Uterus (tissue), 2 donors: ENCODE data around the gene KLHL30.

ENCODE experiments used
- POLR2A ChIP-seq, 2 donors: fragments of 450-650 bp; IDR thresholded peaks; one replicate each; pipeline ENCODE4 v1.6.1; 2016; ENCODE audit warnings: antibody characterized with exemption in 2 of 2, mild to moderate bottlenecking in 1 of 2, moderate library complexity in 1 of 2
- TF ChIP-seq, protein P1 (sequence below), 4 experiments: fragments of 200-600 bp in 2 of 4; fragments of 450-650 bp in 2 of 4; sonication (generic) in 2 of 4; IDR thresholded peaks; one replicate each; pipeline ENCODE4 v1.5.1; 2016 to 2019; ENCODE audit warnings: antibody characterized with exemption in 4 of 4, mild to moderate bottlenecking in 2 of 4, moderate library complexity in 1 of 4

- TF ChIP-seq, protein P1, sequence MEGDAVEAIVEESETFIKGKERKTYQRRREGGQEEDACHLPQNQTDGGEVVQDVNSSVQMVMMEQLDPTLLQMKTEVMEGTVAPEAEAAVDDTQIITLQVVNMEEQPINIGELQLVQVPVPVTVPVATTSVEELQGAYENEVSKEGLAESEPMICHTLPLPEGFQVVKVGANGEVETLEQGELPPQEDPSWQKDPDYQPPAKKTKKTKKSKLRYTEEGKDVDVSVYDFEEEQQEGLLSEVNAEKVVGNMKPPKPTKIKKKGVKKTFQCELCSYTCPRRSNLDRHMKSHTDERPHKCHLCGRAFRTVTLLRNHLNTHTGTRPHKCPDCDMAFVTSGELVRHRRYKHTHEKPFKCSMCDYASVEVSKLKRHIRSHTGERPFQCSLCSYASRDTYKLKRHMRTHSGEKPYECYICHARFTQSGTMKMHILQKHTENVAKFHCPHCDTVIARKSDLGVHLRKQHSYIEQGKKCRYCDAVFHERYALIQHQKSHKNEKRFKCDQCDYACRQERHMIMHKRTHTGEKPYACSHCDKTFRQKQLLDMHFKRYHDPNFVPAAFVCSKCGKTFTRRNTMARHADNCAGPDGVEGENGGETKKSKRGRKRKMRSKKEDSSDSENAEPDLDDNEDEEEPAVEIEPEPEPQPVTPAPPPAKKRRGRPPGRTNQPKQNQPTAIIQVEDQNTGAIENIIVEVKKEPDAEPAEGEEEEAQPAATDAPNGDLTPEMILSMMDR (IDR thresholded peaks at IDR 0.05), result no peak
- TF ChIP-seq POLR2A (IDR thresholded peaks at IDR 0.05), result no peak
Measured at GRCh38 chr2:238090887-238091286, 47.6 kb upstream of the KLHL30 start.
